Gastrocnemius medialis (tissue), 4 donors: ENCODE data around the gene LSM5.

Experiments
- POLR2A ChIP-seq, 2 donors: fragments of 450-650 bp; IDR thresholded peaks; one replicate each; pipeline ENCODE4 v1.6.1; 2017; ENCODE audit warnings: antibody characterized with exemption in 2 of 2, mild to moderate bottlenecking in 2 of 2, moderate library complexity in 2 of 2
- TF ChIP-seq, protein P1 (sequence below), 5 experiments: fragments of 450-650 bp in 3 of 5; fragments of 200-600 bp in 2 of 5; sonication (generic) in 2 of 5; IDR thresholded peaks in 4 of 5; conservative IDR thresholded peaks in 1 of 5; 1 replicate in 4 of 5; 2 replicates in 1 of 5; pipeline ENCODE4 v1.5.1; 2016 to 2019; ENCODE audit warnings: antibody characterized with exemption in 5 of 5, mild to moderate bottlenecking in 3 of 5, moderate library complexity in 3 of 5

DNA sequence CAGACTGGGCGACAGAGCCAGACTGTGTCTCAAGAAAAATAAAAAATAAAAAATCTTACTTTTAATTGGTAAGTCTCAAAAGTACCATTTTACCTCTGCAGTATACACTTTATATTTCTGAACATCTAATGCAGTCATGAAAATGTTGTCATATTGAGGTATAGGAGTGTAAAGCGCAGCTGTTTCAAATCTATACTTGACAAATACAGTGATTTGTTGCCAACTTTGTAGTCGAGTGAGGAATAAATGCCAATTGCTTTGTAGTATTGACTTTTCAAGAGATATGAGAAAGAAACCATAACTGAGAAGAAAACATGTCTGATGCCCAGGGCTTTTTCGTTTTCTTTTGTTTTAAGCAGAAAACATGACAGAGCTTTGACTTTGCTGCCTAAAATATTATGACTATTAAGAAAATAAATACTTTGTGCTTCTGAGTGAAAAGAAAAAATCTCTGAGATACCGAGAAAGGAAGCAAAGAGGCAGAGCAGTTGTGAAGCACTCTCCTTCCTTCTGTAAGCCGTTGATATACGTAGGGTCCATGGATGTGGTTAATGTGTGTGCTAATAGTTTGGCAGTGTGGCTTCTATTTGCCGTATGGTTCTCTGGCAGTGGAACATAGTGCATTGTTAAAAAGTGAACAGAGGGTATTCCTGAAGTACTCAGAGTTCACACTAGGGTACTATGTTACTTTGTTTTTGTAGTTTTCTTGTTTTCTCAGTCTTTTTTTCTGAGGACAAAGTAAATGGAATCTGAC is 43.3 kb upstream of the LSM5 start:
- TF ChIP-seq, protein P1, sequence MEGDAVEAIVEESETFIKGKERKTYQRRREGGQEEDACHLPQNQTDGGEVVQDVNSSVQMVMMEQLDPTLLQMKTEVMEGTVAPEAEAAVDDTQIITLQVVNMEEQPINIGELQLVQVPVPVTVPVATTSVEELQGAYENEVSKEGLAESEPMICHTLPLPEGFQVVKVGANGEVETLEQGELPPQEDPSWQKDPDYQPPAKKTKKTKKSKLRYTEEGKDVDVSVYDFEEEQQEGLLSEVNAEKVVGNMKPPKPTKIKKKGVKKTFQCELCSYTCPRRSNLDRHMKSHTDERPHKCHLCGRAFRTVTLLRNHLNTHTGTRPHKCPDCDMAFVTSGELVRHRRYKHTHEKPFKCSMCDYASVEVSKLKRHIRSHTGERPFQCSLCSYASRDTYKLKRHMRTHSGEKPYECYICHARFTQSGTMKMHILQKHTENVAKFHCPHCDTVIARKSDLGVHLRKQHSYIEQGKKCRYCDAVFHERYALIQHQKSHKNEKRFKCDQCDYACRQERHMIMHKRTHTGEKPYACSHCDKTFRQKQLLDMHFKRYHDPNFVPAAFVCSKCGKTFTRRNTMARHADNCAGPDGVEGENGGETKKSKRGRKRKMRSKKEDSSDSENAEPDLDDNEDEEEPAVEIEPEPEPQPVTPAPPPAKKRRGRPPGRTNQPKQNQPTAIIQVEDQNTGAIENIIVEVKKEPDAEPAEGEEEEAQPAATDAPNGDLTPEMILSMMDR (IDR thresholded peaks at IDR 0.05 in 4 of 5, conservative IDR thresholded peaks at IDR 0.05 in 1 of 5) = no peak
- no peak for TF ChIP-seq POLR2A (IDR thresholded peaks at IDR 0.05)
